Measurements from ENCODE around the gene SNPH. TPM values are rescaled to one million over a fixed set of nuclear protein-coding genes. Genes with fewer than 3 reads are reported as not detected.
"Not testable (repeated sequence)": the region's sequence is repeated elsewhere in the genome, so short reads cannot be mapped to it uniquely, and the experiment has no call there.

SNPH gene, protein sequence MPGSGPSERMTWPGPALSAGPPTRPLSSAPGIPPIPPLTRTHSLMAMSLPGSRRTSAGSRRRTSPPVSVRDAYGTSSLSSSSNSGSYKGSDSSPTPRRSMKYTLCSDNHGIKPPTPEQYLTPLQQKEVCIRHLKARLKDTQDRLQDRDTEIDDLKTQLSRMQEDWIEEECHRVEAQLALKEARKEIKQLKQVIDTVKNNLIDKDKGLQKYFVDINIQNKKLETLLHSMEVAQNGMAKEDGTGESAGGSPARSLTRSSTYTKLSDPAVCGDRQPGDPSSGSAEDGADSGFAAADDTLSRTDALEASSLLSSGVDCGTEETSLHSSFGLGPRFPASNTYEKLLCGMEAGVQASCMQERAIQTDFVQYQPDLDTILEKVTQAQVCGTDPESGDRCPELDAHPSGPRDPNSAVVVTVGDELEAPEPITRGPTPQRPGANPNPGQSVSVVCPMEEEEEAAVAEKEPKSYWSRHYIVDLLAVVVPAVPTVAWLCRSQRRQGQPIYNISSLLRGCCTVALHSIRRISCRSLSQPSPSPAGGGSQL
- total RNA-seq (2022) (2.0 and 2.4 TPM in 2 replicates), Bru-seq, nascent RNA (percentile 21 among the genes with signal in this experiment), BruChase-seq, experiment 1, labeled RNA remaining after a 6-hour chase (percentile 36 among the genes with signal in this experiment), BruChase-seq, experiment 2, labeled RNA remaining after a 2-hour chase (percentile 31 among the genes with signal in this experiment)
- long read RNA-seq = 0 reads

GRCh38 chr20:1266167-1266973, at the start of gene SNPH:
SNPH (plus strand) TSS chr20:1266294; CDS start chr20:1296240, 29,946 bp downstream.
- CTCF ChIA-PET = no interaction called here
- no peaks in the 10 kb centered on the region for H3K27me3 Mint-ChIP-seq (ENCODE audit: unreplicated experiment)
- intact Hi-C loops (cut with micrococcal nuclease; ENCODE audit: unreplicated experiment) = no loop called here
- H3K36me3 Mint-ChIP-seq (ENCODE audit: insufficient read depth, unreplicated experiment) = peaks cover 14% of the 10 kb centered on the region
- H3K4me3 Mint-ChIP-seq (ENCODE audit: low read depth, unreplicated experiment) = peak within 1 kb of the TSS; percentile 75
- H3K9me3 Mint-ChIP-seq (ENCODE audit: low read depth, unreplicated experiment) = no peaks in the 10 kb centered on the region
- peaks cover 12% of the 10 kb centered on the region for H3K4me1 Mint-ChIP-seq (ENCODE audit: low read depth, unreplicated experiment)
- H3K27ac Mint-ChIP-seq (ENCODE audit: unreplicated experiment) = peak within 1 kb of the TSS; percentile 44
- TF ChIP-seq, protein P1, sequence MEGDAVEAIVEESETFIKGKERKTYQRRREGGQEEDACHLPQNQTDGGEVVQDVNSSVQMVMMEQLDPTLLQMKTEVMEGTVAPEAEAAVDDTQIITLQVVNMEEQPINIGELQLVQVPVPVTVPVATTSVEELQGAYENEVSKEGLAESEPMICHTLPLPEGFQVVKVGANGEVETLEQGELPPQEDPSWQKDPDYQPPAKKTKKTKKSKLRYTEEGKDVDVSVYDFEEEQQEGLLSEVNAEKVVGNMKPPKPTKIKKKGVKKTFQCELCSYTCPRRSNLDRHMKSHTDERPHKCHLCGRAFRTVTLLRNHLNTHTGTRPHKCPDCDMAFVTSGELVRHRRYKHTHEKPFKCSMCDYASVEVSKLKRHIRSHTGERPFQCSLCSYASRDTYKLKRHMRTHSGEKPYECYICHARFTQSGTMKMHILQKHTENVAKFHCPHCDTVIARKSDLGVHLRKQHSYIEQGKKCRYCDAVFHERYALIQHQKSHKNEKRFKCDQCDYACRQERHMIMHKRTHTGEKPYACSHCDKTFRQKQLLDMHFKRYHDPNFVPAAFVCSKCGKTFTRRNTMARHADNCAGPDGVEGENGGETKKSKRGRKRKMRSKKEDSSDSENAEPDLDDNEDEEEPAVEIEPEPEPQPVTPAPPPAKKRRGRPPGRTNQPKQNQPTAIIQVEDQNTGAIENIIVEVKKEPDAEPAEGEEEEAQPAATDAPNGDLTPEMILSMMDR (IDR thresholded peaks at IDR 0.05; ENCODE audit: unreplicated experiment) = no peak
- DNase-seq = peak; percentile 40
- BruUV-seq (replicated peaks) = no TSS peak

DNA sequence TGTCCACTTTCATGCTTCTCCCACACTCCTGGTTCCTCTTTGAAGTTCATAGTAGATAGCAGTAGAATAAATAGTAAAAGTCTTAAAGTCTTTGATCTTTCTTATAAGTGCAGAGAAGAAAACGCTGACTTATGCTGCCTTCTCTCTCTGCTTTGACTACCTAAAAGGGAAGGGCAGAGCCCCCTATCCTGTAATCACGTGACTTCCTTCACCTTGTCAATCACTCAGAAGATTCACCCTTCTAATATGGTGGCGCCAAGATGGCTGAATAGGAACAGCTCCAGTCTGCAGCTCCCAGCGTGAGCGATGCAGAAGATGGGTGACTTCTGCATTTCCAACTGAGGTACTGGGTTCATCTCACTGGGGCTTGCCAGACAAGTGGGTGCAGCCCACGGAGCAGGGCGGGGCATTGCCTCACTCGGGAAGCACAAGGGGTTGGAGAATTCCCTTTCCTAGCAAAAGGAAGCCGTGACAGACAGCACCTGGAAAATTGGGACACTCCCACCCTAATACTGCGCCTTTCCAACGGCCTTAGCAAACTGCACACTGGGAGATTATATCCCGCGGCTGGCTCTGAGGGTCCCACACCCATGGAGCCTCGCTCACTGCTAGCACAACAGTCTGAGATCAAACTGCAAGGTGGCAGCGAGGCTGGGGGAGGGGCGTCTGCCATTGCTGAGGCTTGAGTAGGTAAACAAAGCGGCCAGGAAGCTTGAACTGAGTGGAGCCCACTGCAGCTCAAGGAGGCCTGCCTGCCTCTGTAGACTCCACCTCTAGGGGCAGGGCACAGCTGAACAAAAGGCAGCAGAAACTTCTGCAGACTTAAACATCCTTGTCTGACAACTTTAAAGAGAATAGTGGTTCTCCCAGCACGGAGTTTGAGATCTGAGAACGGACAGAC, 49.3 kb upstream of the SNPH start:
- H3K9me3 Mint-ChIP-seq (ENCODE audit: low read depth, unreplicated experiment); BruUV-seq (replicated peaks); CTCF ChIA-PET; H3K4me3 Mint-ChIP-seq (ENCODE audit: low read depth, unreplicated experiment); H3K4me1 Mint-ChIP-seq (ENCODE audit: low read depth, unreplicated experiment); intact Hi-C loops (cut with micrococcal nuclease; ENCODE audit: unreplicated experiment); H3K27ac Mint-ChIP-seq (ENCODE audit: unreplicated experiment); DNase-seq; H3K36me3 Mint-ChIP-seq (ENCODE audit: insufficient read depth, unreplicated experiment): not testable (repeated sequence)
- peaks cover 74% of the 10 kb centered on the region for H3K27me3 Mint-ChIP-seq (ENCODE audit: unreplicated experiment)

DNA sequence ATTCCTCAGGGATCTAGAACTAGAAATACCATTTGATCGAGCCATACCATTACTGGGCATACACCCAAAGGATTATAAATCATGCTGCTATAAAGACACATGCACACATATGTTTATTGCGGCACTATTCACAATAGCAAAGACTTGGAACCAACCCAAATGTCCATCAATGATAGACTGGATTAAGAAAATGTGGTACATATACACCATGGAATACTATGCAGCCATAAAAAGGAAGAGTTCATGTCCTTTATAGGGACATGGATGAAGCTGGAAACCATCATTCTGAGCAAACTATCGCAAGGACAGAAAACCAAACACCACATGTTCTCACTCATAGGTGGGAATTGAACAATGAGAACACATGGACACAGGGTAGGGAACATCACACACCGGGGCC, 43.3 kb upstream of the SNPH start:
- CTCF ChIA-PET; H3K4me3 Mint-ChIP-seq (ENCODE audit: low read depth, unreplicated experiment): not testable (repeated sequence)
- H3K27me3 Mint-ChIP-seq (ENCODE audit: unreplicated experiment) = peaks cover 64% of the 10 kb centered on the region

GRCh38 chr20:1224205-1224890, 41.7 kb upstream of the SNPH start:
- TF ChIP-seq, protein P1 (IDR thresholded peaks at IDR 0.05; ENCODE audit: unreplicated experiment) = no peak
- no peaks in the 10 kb centered on the region for H3K4me1 Mint-ChIP-seq (ENCODE audit: low read depth, unreplicated experiment)
- CTCF ChIA-PET = no interaction called here
- peaks cover 13% of the 10 kb centered on the region for H3K36me3 Mint-ChIP-seq (ENCODE audit: insufficient read depth, unreplicated experiment)
- peaks cover 50% of the 10 kb centered on the region for H3K27me3 Mint-ChIP-seq (ENCODE audit: unreplicated experiment)
- no TSS peak for BruUV-seq (replicated peaks)
- peaks cover 2% of the 10 kb centered on the region for H3K9me3 Mint-ChIP-seq (ENCODE audit: low read depth, unreplicated experiment)
- DNase-seq = no peak
- no peak overlapping the region for H3K27ac Mint-ChIP-seq (ENCODE audit: unreplicated experiment)
- H3K4me3 Mint-ChIP-seq (ENCODE audit: low read depth, unreplicated experiment) = no peak overlapping the region
- intact Hi-C loops (cut with micrococcal nuclease; ENCODE audit: unreplicated experiment) = no loop called here

More for the DNA sequence above, 43.3 kb upstream of the SNPH start:
- intact Hi-C loops (cut with micrococcal nuclease; ENCODE audit: unreplicated experiment); H3K4me1 Mint-ChIP-seq (ENCODE audit: low read depth, unreplicated experiment); H3K9me3 Mint-ChIP-seq (ENCODE audit: low read depth, unreplicated experiment); H3K27ac Mint-ChIP-seq (ENCODE audit: unreplicated experiment); BruUV-seq (replicated peaks); DNase-seq: not testable (repeated sequence)
- H3K36me3 Mint-ChIP-seq (ENCODE audit: insufficient read depth, unreplicated experiment) = peaks cover 13% of the 10 kb centered on the region

Measured in Calu3 (cell line).